GM21447 (cell line): ENCODE measurements around the gene COL13A1.

Experiments
- ATAC-seq: cut with Tn5 transposase; IDR thresholded peaks from one replicate; pipeline ENCODE4 v1.9.1; 2021; ENCODE audit not compliant: unreplicated experiment

COL13A1 gene

DNA sequence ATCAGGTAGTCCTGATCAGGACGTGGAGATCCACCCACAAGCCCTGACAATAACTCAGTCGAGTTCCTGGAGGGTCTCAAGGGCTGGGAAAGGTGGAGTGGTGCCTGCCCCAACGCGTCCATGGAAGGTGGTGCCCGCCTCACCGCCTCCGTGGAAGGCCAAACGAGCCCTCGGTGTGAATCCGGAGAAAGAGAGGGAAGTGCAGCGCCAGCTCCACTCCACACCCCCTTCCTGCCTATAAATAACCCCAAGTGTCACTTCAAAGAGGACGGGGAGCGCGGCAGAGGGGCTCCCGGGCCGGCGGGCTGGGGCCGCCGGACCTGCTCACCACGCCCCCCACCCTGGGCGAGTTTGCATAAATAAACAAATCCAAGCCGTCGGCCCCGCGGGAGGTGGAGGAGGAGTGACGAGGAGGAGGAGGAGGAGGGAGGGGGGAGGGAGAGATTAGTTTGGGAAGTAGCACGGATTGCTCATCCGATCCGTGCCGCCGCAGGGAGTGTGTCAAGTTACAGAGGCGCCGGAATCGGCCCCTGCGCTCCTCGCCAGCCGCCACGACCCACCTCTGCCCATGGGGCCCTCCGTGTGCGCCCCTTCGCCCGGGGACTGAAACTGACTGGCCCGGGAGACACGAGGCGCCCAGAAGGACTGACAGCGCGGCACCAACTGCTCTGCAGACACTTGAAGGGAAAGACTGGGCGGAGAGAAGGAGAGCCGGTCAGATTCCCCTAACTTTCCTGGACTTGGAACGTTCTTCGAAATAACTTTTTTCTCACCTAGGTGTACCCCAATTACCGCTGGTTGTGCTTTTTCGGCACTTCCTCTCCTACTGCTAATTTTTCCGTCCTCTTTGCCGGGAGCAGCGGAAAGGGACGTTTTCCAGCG is at the start of gene COL13A1:
COL13A1 (plus strand) TSS at position 473 of the 882 bp plus-strand sequence. CDS start 518 bp downstream, outside the sequence.
- ATAC-seq: no peak

DNA sequence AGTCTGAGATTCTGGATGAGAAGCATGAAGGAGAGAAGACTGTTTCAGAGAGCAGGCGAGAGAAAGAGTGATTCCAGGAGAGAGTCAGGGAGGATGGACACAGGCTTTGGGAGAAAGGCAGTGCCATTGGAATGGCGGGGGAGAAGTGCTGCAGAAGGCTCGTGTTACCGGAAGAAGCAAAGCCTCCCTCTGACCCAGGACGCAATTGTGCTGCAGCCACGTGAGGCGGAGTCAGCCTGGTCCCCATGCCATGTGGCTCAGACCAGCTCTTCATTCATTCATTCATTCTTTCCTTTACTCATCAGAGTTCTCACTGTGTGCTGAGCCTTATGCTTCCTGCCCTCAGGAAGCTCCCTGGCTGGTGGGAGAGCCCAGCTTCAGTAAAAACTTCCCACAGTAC is 49.2 kb upstream of the COL13A1 start:
- ATAC-seq: no peak

DNA sequence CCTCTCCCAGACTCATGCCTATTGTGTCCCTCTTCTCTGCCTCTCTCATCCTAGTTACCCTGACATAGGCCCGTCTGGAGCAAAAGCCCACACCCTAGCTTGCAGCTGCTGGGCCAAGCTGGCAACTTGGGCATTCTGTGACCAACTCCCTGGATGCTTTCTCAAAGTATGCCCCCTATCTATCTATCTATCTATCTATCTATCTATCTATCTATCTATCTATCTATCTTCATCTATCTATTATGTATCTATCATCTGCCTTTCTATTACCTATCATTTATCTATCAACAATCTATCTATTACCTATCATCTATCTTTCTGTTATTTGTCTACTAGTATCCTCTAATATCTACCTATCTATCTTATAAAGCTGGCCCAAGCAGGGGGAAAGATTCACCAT is 45.4 kb upstream of the COL13A1 start:
- ATAC-seq: no peak

DNA sequence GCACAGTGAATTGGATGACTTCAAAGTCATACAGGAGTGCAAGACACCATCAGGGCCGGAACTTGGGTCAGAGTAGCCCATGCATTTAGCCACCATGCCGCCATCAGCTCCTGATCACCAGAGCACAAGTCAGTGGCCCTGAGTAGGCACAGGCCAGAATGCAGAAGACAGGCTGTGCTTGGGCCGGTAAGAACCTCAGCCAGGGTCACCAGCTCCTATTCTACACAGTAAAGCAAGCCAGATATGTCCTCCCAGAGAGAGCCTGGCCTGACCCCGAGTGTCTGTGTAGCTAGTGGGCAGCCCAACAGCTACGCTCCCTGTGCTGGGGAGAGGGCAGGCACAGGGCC is 44.5 kb upstream of the COL13A1 start:
- no peak for ATAC-seq

DNA sequence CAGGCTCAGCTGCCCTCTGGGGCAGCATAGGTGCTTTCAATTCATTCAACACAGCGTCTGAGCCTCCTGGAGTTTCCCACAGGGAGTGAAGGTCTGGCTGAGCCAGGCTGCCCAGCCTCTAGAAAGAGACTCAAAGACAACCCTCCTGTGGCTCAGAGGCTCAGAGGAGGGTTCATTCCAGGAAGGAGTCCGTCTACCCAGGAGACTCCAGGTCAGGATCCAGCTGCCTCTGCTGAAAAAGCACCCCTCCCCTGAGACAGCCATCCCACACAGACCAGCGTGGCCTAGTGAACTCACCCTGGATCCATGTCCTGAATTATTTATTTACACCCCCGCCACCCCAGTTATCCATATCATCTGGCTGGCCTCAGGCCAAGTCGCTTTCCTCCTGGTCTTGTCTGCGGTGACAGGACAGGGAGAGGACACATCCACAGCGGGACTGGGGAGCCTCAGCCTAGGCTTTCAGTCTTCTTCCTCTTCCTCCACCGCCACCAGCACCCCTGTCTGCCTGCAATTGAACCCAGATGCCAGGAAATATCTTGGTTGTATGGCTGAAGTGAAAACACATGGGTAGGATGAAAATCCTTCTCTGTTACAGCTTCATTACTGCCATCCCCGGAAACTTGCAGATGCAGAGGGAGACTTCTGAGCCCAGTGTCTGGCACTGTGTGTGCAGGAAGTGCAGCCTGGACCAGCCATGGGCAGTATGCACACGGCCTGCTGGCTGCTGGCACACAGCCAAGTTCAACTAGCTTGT is 44.0 kb upstream of the COL13A1 start:
- ATAC-seq: no peak

DNA sequence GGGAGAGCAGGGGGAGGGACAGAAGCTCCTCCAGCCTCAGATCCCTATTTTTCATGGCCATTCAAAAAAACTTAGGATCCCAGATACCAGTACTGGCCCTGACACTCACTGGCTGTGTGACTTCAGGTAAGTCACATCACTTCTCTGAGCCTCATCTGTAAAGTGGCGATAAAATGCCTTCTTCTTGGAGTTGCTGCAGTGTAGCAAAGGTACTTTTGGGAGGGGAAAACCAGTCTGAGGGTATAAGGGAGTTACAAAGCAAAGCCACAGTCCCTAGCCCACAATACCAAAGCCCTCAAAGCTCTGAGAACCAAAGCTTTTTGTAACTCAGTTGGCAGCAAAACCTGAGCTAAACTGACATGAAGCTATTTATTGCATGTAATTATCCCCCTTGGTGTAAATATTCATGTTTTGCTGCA is 43.4 kb upstream of the COL13A1 start:
- no peak for ATAC-seq

DNA sequence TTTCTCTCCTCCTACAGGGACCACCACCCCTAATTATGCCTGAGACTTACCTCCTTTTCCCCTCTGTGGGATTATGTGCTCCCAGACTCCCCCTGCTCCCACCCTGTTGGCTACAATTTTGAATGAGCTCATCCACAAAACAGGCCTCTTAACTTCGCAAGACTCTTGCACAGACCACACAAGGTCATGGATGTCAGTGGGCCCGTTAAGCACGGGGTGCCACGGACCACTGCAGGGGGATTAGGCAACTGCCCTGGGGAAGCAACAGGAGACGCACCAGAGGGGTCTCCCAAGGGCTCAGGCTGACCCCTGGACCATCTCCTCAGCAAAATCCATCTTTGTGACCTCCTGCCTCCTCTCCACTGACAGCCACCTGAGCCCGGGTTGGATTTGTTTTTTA is 42.1 kb upstream of the COL13A1 start:
- ATAC-seq: no peak

DNA sequence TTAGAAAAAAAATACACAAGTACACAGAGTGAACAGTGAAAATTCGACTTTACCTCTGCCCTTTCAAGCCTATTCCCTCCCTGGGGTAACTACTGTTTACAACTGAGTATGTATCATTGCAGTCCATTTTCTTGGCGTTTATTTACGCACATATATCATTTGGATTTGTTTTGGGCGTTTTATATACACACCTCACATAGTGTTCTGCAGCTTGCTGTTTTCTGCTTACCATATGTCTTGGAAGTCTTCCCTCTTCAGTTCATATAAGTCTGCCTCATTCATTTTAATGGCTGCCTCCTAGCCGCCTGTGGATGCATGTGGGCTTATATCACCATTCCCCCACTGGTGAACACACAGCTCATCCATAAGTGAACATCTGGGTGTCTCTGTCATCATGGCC is 41.6 kb upstream of the COL13A1 start:
- ATAC-seq: no peak

DNA sequence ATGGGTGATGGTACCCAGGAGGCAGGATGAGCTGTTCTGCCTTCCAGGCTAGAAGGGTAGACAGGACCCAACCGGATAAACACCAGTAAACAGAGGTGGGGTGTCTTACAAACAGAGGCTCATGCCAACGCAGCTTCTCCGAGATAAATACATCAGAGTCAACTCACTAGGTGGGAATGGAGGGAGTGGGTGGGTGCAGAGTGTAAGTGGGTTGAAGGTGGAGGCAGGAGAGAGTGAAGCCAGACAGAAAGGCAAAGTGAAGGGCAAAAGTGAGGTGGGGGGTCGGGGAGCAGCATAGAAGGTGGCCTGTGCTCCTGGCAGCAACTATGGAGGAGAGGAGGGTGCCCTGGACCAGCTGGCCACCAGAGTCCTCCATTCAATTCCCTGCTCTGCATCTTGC is 40.4 kb upstream of the COL13A1 start:
- no peak for ATAC-seq

DNA sequence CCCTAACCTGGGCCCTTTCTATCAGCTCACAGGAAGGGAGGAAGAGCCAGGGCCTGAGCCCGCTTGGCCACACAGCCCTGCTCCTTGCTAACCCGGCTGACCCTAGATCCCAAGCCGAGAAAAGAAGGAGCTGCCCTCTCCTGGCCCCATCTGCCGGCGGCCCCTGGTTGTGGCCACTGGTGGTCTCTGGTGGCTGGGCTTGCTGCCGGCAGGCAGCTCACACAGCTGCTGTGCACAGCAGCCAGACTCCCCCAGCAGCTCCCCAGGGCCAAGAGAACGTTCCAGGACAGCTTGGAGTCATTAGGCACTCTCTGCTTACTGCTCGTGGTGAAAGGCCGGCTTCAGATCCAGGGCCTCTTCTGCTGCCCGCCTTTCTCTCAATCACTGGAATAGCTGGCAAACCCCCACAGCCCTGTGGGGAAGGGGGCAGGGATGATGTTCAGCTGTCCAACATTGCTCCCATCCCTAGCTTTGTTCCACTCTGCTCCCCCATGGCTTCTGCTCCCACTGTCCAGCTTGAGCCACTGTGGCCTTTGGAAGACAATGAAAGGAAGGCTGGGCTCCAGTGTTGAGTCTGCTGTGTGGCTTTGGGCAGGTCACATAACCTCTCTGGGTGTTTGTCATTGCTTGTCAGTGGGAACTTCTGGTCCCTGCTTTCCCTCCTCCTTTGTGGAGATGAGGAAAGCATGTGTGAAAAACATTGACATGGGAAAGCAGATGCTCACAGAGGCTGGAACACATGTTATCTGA is 35.4 kb upstream of the COL13A1 start:
- ATAC-seq: no peak

DNA sequence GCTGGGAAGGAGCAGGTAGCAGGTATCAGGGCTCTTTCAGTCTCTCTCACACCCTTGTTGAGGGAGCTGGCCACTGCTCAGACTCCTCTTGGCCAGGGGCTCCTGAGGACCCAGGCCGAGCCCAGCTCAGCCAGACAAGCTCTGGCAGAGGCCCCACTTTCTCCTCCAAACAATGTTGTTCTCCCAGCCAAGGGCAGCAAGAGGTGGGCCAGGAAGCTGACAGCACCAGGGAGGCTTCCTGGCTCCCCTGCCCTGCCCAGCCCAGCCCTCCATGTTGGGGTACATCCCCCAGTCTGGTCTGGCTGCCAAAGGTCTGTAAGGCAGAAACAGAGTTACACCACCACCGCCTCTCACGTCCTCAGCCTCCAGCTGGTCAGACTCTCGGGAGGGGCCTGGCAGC is 33.9 kb upstream of the COL13A1 start:
- no peak for ATAC-seq

DNA sequence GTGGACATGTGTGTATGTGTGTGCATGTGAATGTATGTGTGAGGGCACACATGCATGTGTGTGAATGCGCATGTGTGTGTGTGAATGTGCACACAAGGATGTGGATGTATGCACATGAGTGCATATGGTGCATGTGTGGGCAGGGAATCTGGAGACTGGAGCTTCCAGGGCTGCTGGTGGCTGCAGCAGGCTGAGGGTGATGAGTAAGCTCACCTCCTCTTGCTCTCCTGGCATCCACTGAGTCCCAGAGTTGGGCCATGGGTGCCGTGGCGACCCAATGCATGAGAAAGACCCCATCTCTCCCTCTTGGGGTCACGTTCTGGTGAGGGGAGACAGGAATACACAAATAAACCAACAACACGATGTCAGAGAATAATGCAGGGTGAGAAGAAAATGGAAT is 33.3 kb upstream of the COL13A1 start:
- no peak for ATAC-seq

DNA sequence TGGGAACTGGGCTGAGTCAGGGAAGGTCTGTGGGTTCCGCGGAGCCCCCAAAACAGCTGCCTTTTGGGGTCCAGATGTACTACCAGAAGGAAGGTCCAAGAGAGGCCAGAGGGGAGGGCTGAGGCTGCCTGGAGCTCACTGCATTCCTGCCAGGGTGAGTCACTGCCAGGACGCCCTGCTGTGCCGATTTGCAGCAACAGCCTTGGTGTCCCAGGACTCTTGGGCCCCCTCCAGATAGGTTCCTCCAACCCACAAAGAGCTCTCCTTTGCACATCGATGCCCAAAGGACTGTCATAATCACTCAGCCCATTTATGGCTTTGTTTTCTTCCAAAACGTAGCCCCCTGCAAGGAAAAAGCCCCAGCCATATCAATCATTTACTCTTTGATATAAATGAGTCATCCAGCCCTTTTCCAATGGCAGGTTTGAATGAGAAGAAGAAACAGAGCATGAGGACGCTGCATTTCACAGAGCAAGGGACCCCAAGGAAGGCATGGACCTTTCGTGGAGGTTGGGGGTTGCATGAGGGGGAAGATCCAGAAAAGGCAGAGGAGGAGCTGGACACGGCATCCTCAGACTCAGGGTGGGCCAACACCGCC is 32.2 kb upstream of the COL13A1 start:
- ATAC-seq: no peak

DNA sequence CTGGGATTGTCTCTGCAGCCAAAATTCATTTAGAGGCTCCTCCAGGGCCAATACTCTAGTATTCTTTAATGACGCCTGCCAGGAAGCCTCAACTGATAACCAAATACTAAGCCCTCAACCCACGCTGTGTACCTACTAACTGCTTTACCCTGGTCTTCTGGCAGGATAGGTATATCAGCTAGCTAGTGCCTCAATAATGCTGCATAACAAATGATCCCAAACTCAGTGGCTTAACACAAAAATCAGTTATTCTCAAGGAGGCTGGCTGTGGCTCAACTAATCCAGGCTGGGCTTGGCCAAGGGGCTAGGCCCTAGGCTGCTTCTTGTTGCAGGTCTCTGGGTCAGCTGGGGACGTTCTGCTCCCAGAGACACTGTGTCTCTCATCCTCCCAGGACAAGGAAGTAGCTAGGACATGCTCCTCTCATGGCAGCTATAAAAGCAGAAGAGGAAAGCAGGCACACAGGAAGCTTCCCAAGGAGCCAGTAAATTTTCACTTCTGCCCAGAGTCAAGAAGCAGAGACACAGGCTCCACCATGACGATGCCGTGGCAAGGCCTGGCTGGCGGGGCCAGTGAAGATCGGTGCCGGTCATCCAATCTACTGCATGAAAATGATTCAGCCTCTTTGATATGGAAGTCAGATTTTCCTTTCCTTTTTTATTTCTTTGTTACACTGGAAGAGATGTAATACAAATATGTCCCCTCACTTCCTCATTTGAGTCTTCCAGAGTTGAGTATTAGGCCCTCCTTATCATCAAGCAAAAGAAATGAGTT is 28.6 kb upstream of the COL13A1 start:
- no peak for ATAC-seq

DNA sequence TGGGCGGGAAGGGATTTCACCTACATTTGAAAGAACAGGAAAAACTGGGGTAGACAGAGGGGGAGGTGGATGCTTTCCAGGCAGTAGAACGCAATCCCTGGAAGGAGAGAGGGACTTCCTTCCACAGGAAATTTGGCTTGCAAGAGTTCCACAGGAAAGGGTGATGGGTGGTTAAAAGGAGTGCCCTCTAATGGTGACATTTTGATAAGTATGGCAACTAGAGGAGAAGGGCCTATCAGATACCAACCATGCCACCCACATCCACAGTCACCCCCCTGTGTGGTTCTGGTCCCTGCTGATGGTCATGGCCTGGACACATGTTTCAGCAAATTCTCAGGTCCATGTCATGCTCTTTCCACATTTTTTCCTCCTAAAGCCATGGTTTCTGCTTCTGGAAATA is 27.1 kb upstream of the COL13A1 start:
- no peak for ATAC-seq

DNA sequence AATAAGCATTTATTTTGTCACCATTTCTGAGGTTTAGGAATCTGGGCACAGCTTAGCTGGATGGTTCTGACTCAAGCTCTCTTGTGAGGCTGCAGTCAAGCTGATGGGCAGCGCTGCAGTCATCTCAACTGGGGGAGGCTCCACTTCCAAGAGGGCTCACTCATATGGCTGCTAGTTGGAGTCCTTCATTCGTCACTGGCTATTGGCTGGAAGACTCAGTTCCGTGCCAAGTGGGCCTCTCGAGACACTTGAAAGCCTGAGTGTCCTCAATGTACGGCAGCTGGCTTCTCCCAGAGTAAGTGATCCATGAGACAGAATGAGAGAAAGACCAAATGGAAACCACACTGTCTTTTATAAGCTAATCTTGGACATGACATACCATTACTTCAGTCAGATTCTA is 21.6 kb upstream of the COL13A1 start:
- no peak for ATAC-seq

DNA sequence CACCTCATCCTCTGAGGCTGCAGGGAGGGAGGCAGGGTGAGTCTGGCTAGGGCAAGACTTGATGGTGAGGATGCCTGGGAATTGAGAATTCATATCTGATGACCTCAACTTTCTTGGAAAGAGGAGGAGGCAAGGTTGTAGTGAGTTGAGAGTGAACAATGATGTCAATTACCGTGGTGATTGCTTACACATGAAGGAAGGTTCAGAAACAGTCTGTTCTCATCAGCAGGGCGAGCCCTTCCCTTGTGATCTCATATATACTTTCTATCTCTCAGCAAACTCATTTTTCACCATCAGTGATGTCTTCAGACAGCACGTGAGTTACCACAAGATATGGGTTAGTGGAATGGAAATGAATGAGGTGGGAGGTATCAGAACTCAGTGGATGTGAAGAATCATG is 20.1 kb upstream of the COL13A1 start:
- no peak for ATAC-seq

DNA sequence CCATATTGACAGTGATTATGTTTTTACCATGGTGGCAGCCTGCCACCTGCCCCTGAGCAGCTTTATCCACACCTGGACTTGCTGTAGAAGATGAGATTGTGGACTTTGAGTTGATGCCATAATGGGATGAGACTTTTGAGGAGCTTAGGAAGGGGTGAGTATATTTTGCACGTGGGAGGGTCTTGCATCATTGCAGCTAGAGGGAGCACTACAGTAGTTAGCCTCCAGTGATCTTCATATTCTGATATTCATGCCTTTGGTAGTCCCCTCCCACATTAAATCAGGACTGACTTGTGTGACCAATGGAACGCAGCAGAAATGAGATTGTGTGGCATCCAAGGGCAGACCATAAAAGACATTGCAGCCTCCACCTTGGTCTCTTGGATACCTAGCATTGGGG is 18.2 kb upstream of the COL13A1 start:
- no peak for ATAC-seq

DNA sequence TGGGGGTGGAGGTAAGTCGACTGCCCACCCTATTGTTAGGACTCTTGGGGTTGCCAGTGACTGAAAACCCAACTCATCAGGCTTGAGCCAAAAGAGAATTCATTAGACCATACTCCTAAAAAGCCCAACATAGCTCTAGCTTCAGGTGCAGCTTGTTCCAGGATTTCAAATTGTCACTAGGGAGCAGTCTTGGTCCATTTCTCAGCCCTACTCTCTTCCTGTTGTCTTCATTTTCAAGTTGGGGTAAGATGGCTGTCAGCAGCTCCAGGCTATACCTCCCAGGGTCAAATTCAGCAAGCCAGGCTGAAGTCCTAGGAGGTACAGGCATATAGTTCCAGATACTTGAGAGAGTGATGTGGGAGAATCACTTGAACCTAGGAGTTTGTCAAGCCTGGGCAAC is 14.9 kb upstream of the COL13A1 start:
- no peak for ATAC-seq

DNA sequence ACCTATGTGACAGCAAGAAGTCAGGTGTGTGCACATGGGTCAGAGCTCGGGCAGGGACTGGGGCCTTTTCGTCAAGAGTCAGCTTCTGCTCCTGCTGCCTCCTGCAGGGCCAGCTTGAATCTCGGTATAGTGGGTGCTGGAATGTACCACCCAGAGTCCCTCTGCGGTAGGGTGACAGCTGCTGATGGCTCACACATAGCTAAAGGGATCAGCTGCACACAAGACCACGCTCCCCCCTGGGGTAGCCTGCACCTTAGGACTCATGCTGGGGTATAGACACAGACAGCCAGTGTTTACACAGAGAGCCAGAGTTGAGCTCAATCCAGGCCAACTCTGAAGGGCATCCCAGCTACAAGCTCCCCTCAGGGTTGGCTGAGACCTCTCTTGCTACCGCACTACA is 14.0 kb upstream of the COL13A1 start:
- ATAC-seq: no peak

DNA sequence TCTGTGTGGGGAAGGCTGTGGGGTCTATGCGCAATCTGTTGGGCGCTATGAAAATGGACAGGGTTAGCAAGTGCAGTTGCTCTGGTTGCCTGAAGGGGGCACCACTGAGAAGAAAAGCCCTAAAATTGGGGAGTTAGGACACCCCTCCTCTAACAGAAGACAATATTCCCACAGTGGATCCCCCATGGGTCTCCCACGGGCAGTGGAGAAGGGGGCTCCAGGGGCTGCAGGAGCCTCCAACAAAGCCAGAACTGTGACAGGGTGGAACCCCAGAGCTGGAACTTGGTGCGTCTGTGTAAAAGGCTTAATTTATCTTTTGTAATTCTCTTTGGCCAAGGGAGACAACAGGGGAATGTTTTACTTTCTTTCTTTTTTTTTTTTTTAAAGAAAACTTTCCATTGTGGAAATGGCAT is 12.5 kb upstream of the COL13A1 start:
- no peak for ATAC-seq
